Esophagus muscularis mucosa (tissue), 4 donors: ENCODE data around the gene PTAR1.

Experiments used
- EP300 ChIP-seq: sonication (generic); formaldehyde crosslinking; IDR thresholded peaks from one replicate; pipeline ENCODE4 v1.6.1; 2017; ENCODE audit warnings: antibody characterized with exemption
- POLR2A ChIP-seq: fragments of 450-650 bp; IDR thresholded peaks from one replicate; pipeline ENCODE4 v1.6.1; 2017; ENCODE audit warnings: antibody characterized with exemption, moderate library complexity, mild to moderate bottlenecking, low read depth
- POLR2AphosphoS5 ChIP-seq, 2 donors: sonication (generic); formaldehyde crosslinking; IDR thresholded peaks; one replicate each; pipeline ENCODE4 v1.6.1; 2017; ENCODE audit warnings: antibody characterized with exemption in 2 of 2
- TF ChIP-seq, protein P1 (sequence below), 3 experiments: fragments of 200-600 bp in 2 of 3; fragments of 450-650 bp in 1 of 3; sonication (generic) in 2 of 3; IDR thresholded peaks; one replicate each; pipeline ENCODE4 v1.5.1; 2017 to 2019; ENCODE audit warnings: antibody characterized with exemption in 3 of 3, mild to moderate bottlenecking in 2 of 3, moderate library complexity in 1 of 3

DNA sequence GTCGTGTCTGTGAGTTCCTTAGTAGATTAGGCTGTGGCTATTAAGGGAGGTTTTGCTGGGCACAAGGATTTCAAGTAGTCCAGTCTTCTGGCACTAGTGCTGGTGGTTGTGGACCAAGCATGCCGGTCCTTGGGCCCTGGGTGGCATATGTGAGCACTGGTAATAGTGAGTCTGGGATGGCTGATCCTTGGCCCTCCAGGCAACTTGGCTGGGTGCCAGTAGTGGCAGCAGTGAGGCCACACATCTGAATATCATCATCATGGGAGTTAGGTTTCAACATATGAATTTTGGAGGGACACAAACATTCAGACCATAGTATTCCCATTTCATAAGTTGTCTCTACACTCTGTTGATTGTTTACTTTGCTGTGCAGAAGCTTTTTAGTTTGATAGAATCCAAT, 62.3 kb downstream of the PTAR1 start:
- TF ChIP-seq POLR2A = no peak
- TF ChIP-seq, protein P1, sequence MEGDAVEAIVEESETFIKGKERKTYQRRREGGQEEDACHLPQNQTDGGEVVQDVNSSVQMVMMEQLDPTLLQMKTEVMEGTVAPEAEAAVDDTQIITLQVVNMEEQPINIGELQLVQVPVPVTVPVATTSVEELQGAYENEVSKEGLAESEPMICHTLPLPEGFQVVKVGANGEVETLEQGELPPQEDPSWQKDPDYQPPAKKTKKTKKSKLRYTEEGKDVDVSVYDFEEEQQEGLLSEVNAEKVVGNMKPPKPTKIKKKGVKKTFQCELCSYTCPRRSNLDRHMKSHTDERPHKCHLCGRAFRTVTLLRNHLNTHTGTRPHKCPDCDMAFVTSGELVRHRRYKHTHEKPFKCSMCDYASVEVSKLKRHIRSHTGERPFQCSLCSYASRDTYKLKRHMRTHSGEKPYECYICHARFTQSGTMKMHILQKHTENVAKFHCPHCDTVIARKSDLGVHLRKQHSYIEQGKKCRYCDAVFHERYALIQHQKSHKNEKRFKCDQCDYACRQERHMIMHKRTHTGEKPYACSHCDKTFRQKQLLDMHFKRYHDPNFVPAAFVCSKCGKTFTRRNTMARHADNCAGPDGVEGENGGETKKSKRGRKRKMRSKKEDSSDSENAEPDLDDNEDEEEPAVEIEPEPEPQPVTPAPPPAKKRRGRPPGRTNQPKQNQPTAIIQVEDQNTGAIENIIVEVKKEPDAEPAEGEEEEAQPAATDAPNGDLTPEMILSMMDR (IDR thresholded peaks at IDR 0.05) = no peak
- TF ChIP-seq POLR2AphosphoS5 (IDR thresholded peaks at IDR 0.05) = no peak
- TF ChIP-seq EP300 = no peak
